Gastrocnemius medialis (tissue), 4 donors: ENCODE data around the gene FBXO42. TPM values are rescaled to one million over a fixed set of nuclear protein-coding genes. Genes with fewer than 3 reads are reported as not detected.

Experiments used
- ATAC-seq, 2 donors: fragments of 150-250 bp; one replicate each; pipeline ENCODE4 v1.9.1; 2016
- DNase-seq, 2 donors: peaks; one replicate each; pipeline ENCODE4 v3.0.0-alpha.2; 2019
- H3K27ac ChIP-seq, 4 donors: fragments of 200-600 bp; sonication (generic); 1 replicate in 1 of 4; 2 replicates in 3 of 4; pipeline ENCODE4 v1.5.1; 2016 to 2018; ENCODE audit warnings: mild to moderate bottlenecking in 2 of 4, moderate library complexity in 1 of 4
- H3K27me3 ChIP-seq, 3 donors: fragments of 200-600 bp; sonication (generic) in 2 of 3; 1 replicate in 1 of 3; 2 replicates in 2 of 3; pipeline versions ENCODE4 v1.5.1 to v1.6.0; 2016 to 2019; ENCODE audit warnings: mild to moderate bottlenecking in 1 of 3, moderate library complexity in 1 of 3
- H3K36me3 ChIP-seq, 2 donors: fragments of 200-600 bp; sonication (generic) in 1 of 2; one replicate each; pipeline ENCODE4 v1.5.1; 2017 to 2018
- H3K4me1 ChIP-seq, 2 donors: fragments of 200-600 bp; sonication (generic) in 1 of 2; one replicate each; pipeline ENCODE4 v1.5.1; 2016 to 2017; ENCODE audit warnings: mild to moderate bottlenecking in 2 of 2
- H3K4me3 ChIP-seq, 4 donors: fragments of 200-600 bp; sonication (generic) in 3 of 4; 1 replicate in 1 of 4; 2 replicates in 3 of 4; pipeline ENCODE4 v1.5.1; 2016 to 2019; ENCODE audit warnings: mild to moderate bottlenecking in 2 of 4
- H3K9me3 ChIP-seq, 3 donors: fragments of 200-600 bp; sonication (generic) in 2 of 3; 1 replicate in 1 of 3; 2 replicates in 2 of 3; pipeline ENCODE4 v1.5.1; 2016 to 2019
- POLR2A ChIP-seq, 2 donors: fragments of 450-650 bp; IDR thresholded peaks; one replicate each; pipeline ENCODE4 v1.6.1; 2017; ENCODE audit warnings: antibody characterized with exemption in 2 of 2, mild to moderate bottlenecking in 2 of 2, moderate library complexity in 2 of 2
- in situ Hi-C, 4 donors: fragments of 200-750 bp; cut with MboI; loops; one replicate each; pipeline versions ENCODE4 v1.15.0 to v1.8.0; 2017; ENCODE audit warnings: low sequenced_read_pairs in 4 of 4
- intact Hi-C: fragments of 100-400 bp; cut with DNase I; formaldehyde crosslinking; loops from one replicate; pipeline ENCODE4 v1.15.1; 2023; ENCODE audit warnings: low total_unique reads
- total RNA-seq, 4 donors: library from RNA; depleted of rRNA; stranded (reverse); fragments of >200 nt; gene quantifications; one replicate each; pipeline versions ENCODE4 v1.1.0 to v1.2.3, GENCODE V29; 2016
- TF ChIP-seq, protein P1 (sequence below), 5 experiments: fragments of 450-650 bp in 3 of 5; fragments of 200-600 bp in 2 of 5; sonication (generic) in 2 of 5; IDR thresholded peaks in 4 of 5; conservative IDR thresholded peaks in 1 of 5; 1 replicate in 4 of 5; 2 replicates in 1 of 5; pipeline ENCODE4 v1.5.1; 2016 to 2019; ENCODE audit warnings: antibody characterized with exemption in 5 of 5, mild to moderate bottlenecking in 3 of 5, moderate library complexity in 3 of 5

The FBXO42 gene
- total RNA-seq, 4 donors from 2014 or later, result 23.1 to 32.4 (median 27.2) TPM

DNA sequence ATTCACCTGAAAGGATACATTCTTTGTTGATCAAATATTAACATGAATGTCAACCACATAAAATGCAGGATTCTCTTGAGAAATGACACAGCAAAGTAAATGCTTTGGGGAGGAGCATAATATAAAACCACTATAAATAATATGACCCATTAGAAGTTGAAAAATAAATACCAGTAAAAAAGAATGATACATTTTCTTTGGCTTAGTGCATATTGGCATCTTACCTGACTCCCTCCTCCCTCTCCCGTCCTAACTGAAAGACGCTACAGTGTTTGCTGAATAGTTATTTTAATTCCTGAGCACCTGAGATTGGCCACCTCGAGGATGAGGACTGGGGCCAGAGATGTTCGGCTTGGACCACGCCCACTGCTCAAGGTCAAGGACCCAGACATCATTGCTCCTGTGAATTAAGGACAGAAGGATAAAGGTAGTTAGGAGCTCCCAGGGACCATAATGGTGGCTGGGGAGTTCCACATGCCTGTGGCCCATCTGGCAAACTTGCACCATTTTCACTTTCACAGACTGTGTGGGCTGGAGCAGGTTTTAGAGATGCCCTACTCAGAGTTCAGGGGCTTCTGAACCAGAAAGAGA lies 98.9 kb downstream of the FBXO42 start:
- no peaks in the 10 kb centered on the region for H3K27me3 ChIP-seq
- TF ChIP-seq, protein P1, sequence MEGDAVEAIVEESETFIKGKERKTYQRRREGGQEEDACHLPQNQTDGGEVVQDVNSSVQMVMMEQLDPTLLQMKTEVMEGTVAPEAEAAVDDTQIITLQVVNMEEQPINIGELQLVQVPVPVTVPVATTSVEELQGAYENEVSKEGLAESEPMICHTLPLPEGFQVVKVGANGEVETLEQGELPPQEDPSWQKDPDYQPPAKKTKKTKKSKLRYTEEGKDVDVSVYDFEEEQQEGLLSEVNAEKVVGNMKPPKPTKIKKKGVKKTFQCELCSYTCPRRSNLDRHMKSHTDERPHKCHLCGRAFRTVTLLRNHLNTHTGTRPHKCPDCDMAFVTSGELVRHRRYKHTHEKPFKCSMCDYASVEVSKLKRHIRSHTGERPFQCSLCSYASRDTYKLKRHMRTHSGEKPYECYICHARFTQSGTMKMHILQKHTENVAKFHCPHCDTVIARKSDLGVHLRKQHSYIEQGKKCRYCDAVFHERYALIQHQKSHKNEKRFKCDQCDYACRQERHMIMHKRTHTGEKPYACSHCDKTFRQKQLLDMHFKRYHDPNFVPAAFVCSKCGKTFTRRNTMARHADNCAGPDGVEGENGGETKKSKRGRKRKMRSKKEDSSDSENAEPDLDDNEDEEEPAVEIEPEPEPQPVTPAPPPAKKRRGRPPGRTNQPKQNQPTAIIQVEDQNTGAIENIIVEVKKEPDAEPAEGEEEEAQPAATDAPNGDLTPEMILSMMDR (IDR thresholded peaks at IDR 0.05 in 4 of 5, conservative IDR thresholded peaks at IDR 0.05 in 1 of 5), result no peak
- no peak for TF ChIP-seq POLR2A (IDR thresholded peaks at IDR 0.05)
- no peak overlapping the region for H3K4me3 ChIP-seq
- H3K4me1 ChIP-seq, result peaks cover 29 to 42% of the 10 kb centered on the region in 2 donors
- H3K27ac ChIP-seq, result peak overlapping the region; percentile 30 to 91 (median 73)
- DNase-seq (no peak), ATAC-seq (no peak)
- in situ Hi-C loops (no loop called here), intact Hi-C loops (no loop called here)
- H3K9me3 ChIP-seq, result no peaks in the 10 kb centered on the region
- peaks cover 0 to 33% of the 10 kb centered on the region in 2 donors for H3K36me3 ChIP-seq

DNA sequence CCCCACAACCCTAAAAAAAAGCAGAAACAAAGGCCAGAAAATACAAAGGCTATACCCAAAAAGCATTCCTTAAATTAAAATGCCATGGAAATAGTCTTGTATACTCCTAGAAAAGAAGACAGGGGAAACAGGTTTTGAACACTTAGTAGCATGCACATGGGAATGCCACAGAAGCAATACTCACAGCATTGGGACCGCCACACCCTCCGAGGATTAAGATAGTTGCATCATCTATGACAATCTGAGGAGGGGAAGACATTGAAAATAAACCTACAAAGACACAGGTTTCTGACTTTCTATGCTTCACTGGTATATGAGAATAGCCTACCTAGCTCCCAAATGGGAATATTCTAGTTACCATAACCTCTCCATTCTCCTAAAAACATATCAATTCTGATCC lies 99.4 kb downstream of the FBXO42 start:
- Histone ChIP-seq H3K27ac (peak overlapping the region; percentile 14 to 91 (median 57)), H3K27me3 (no peaks in the 10 kb centered on the region), H3K4me3 (no peak overlapping the region), H3K4me1 (peaks cover 35 to 47% of the 10 kb centered on the region in 2 donors), H3K9me3 (no peaks in the 10 kb centered on the region), H3K36me3 (peaks cover 0 to 33% of the 10 kb centered on the region in 2 donors)
- in situ Hi-C loops, result no loop called here
- no peak for ATAC-seq
- TF ChIP-seq POLR2A (IDR thresholded peaks at IDR 0.05), result no peak
- TF ChIP-seq, protein P1 (IDR thresholded peaks at IDR 0.05 in 4 of 5, conservative IDR thresholded peaks at IDR 0.05 in 1 of 5), result no peak
- DNase-seq, result no peak
- intact Hi-C loops, result no loop called here

GRCh38 chr1:16251381-16251780 lies 100.9 kb downstream of the FBXO42 start:
- TF ChIP-seq, protein P1 (IDR thresholded peaks at IDR 0.05 in 4 of 5, conservative IDR thresholded peaks at IDR 0.05 in 1 of 5), result no peak
- TF ChIP-seq POLR2A (IDR thresholded peaks at IDR 0.05), result no peak
- Histone ChIP-seq H3K36me3 (peaks cover 0 to 40% of the 10 kb centered on the region in 2 donors), H3K27ac (peak overlapping the region; percentile 84 to 91 (median 88)), H3K9me3 (no peaks in the 10 kb centered on the region), H3K4me1 (peaks cover 44 to 61% of the 10 kb centered on the region in 2 donors), H3K4me3 (no peak overlapping the region), H3K27me3 (no peaks in the 10 kb centered on the region)
- ATAC-seq (no peak), DNase-seq (no peak)
- intact Hi-C loops (no loop called here), in situ Hi-C loops (no loop called here)

DNA sequence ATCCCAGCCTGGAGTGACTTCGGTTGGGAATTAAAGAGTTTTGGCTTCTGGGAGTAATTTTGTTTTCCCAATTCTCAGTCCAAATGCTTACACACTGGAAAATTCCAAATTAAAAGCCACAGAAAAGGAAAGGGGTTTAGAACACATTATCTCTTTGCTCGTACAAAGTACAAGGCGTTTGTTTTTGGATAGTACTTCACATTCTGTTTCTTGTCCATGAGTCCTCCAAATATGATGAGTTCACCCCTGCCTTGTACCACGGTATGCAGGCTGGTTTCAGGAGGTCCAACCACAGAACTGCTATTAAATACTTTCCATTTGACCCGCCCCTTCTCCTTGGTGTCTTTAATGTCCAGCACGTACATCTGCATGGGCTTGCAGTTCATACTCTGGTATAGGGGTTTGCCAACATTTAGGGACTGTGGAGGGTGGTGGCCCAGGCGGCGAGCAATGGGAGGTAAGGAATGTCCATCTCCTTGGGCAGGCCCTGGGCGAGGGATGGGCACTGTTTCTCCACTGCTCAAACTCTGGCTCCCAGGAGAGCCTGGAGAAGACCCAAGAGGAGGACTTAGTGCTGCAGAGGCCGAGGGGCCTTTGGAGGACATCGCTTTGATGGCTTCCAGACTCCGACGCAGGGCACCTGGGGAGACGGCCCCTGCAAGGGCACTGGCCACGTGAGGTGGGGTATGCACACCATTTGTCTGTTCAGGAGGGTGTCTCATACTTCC lies 101.6 kb downstream of the FBXO42 start:
- H3K4me1 ChIP-seq, result peaks cover 44 to 61% of the 10 kb centered on the region in 2 donors
- H3K36me3 ChIP-seq, result peaks cover 0 to 33% of the 10 kb centered on the region in 2 donors
- no peak for ATAC-seq
- H3K27me3 ChIP-seq, result no peaks in the 10 kb centered on the region
- H3K9me3 ChIP-seq, result no peaks in the 10 kb centered on the region
- intact Hi-C loops, result no loop called here
- no peak overlapping the region for H3K4me3 ChIP-seq
- DNase-seq, result no peak
- in situ Hi-C loops, result no loop called here
- peak overlapping the region; percentile 84 to 91 (median 88) for H3K27ac ChIP-seq
- TF ChIP-seq, protein P1 (IDR thresholded peaks at IDR 0.05 in 4 of 5, conservative IDR thresholded peaks at IDR 0.05 in 1 of 5), result no peak
- no peak for TF ChIP-seq POLR2A (IDR thresholded peaks at IDR 0.05)
